ENCODE results near the gene CYB5B. TPM values are rescaled to one million over a fixed set of nuclear protein-coding genes. Genes with fewer than 3 reads are reported as not detected.
"Not testable (repeated sequence)": the region's sequence is repeated elsewhere in the genome, so short reads cannot be mapped to it uniquely, and the experiment has no call there.

CYB5B gene
- total RNA-seq, 1 donor from 2014 or later: 124 TPM

GRCh38 chr16:69435977-69436820 is 11.8 kb downstream of the CYB5B start:
- Mint-ChIP-seq H3K27me3 (ENCODE audit: unreplicated experiment) (peaks cover 2% of the 10 kb centered on the region), H3K4me3 (ENCODE audit: unreplicated experiment) (no peak overlapping the region), H3K27ac (ENCODE audit: unreplicated experiment) (no peak overlapping the region), H3K36me3 (ENCODE audit: unreplicated experiment) (no peaks in the 10 kb centered on the region), H3K9me3 (ENCODE audit: unreplicated experiment) (no peaks in the 10 kb centered on the region), H3K4me1 (ENCODE audit: low read depth, unreplicated experiment) (peaks cover 1% of the 10 kb centered on the region)
- no peak for DNase-seq
- TF ChIP-seq CTCF (IDR thresholded peaks at IDR 0.05; ENCODE audit: partially characterized antibody, unreplicated experiment): no peak

GRCh38 chr16:69436896-69437295 is 12.5 kb downstream of the CYB5B start:
- no peak for DNase-seq
- Mint-ChIP-seq H3K4me1 (ENCODE audit: low read depth, unreplicated experiment) (peaks cover 1% of the 10 kb centered on the region), H3K27ac (ENCODE audit: unreplicated experiment) (no peak overlapping the region), H3K9me3 (ENCODE audit: unreplicated experiment) (no peaks in the 10 kb centered on the region), H3K36me3 (ENCODE audit: unreplicated experiment) (no peaks in the 10 kb centered on the region), H3K27me3 (ENCODE audit: unreplicated experiment) (peaks cover 2% of the 10 kb centered on the region), H3K4me3 (ENCODE audit: unreplicated experiment) (no peak overlapping the region)
- no peak for TF ChIP-seq CTCF (IDR thresholded peaks at IDR 0.05; ENCODE audit: partially characterized antibody, unreplicated experiment)

GRCh38 chr16:69438465-69438864 is 14.0 kb downstream of the CYB5B start:
- no peak for TF ChIP-seq CTCF (IDR thresholded peaks at IDR 0.05; ENCODE audit: partially characterized antibody, unreplicated experiment)
- Mint-ChIP-seq H3K36me3 (ENCODE audit: unreplicated experiment) (no peaks in the 10 kb centered on the region), H3K4me3 (ENCODE audit: unreplicated experiment) (no peak overlapping the region), H3K4me1 (ENCODE audit: low read depth, unreplicated experiment) (peaks cover 1% of the 10 kb centered on the region), H3K27me3 (ENCODE audit: unreplicated experiment) (peaks cover 2% of the 10 kb centered on the region), H3K27ac (ENCODE audit: unreplicated experiment) (no peak overlapping the region), H3K9me3 (ENCODE audit: unreplicated experiment) (no peaks in the 10 kb centered on the region)
- no peak for DNase-seq

- Mint-ChIP-seq H3K9me3 (ENCODE audit: unreplicated experiment) (no peaks in the 10 kb centered on the region), H3K4me1 (ENCODE audit: low read depth, unreplicated experiment) (peaks cover 6% of the 10 kb centered on the region), H3K27me3 (ENCODE audit: unreplicated experiment) (no peaks in the 10 kb centered on the region), H3K27ac (ENCODE audit: unreplicated experiment) (no peak overlapping the region), H3K36me3 (ENCODE audit: unreplicated experiment) (no peaks in the 10 kb centered on the region), H3K4me3 (ENCODE audit: unreplicated experiment) (no peak overlapping the region)
- no peak for DNase-seq
- no peak for TF ChIP-seq CTCF (IDR thresholded peaks at IDR 0.05; ENCODE audit: partially characterized antibody, unreplicated experiment)
Observed at GRCh38 chr16:69440250-69440649, 15.8 kb downstream of the CYB5B start.

- not testable (repeated sequence) for H3K27ac Mint-ChIP-seq (ENCODE audit: unreplicated experiment); H3K9me3 Mint-ChIP-seq (ENCODE audit: unreplicated experiment); H3K4me3 Mint-ChIP-seq (ENCODE audit: unreplicated experiment); H3K4me1 Mint-ChIP-seq (ENCODE audit: low read depth, unreplicated experiment); H3K27me3 Mint-ChIP-seq (ENCODE audit: unreplicated experiment); H3K36me3 Mint-ChIP-seq (ENCODE audit: unreplicated experiment); DNase-seq
Observed at GRCh38 chr16:69441030-69441429, 16.6 kb downstream of the CYB5B start.

Measured in glutamatergic neuron (in vitro differentiated cells).